ENCODE results near the gene P2RX7.

- TF ChIP-seq CTCF (IDR thresholded peaks at IDR 0.05; ENCODE audit: borderline replicate concordance, extremely low read depth, low read length, poor library complexity, severe bottlenecking): no peak
- TF ChIP-seq EZH2 (IDR thresholded peaks at IDR 0.05; ENCODE audit: borderline replicate concordance, low read depth, low read length, severe bottlenecking): no peak
These were observed 29.7 kb downstream of the P2RX7 start for GRCh38 chr12:121162384-121162783.

All from DND-41 (cell line).